ENCODE results near the gene UNC13A.

DNA sequence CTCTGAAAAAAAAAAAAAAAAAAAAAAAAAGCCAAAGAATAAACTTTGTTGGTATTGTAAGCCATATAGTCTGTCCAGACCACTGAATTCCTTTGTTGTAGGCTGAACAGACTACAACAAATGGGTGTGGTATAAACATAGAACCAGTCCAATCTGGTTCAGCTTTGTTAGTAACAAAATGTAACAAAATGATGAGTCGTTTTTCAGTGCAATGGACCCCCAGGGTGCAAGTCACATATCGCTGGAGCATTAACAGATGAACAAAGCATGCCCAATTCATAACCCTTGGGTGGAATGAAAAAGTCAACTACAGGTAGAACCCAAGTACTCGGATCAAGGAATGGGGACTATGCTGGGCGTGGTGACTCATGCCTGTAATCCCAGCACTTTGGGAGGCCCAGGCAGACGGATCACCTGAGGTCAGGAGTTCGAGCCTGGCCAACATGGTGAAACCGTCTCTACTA, 49.6 kb upstream of the UNC13A start:
- TF ChIP-seq, protein P1, sequence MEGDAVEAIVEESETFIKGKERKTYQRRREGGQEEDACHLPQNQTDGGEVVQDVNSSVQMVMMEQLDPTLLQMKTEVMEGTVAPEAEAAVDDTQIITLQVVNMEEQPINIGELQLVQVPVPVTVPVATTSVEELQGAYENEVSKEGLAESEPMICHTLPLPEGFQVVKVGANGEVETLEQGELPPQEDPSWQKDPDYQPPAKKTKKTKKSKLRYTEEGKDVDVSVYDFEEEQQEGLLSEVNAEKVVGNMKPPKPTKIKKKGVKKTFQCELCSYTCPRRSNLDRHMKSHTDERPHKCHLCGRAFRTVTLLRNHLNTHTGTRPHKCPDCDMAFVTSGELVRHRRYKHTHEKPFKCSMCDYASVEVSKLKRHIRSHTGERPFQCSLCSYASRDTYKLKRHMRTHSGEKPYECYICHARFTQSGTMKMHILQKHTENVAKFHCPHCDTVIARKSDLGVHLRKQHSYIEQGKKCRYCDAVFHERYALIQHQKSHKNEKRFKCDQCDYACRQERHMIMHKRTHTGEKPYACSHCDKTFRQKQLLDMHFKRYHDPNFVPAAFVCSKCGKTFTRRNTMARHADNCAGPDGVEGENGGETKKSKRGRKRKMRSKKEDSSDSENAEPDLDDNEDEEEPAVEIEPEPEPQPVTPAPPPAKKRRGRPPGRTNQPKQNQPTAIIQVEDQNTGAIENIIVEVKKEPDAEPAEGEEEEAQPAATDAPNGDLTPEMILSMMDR (IDR thresholded peaks at IDR 0.05), result no peak
- no peak for TF ChIP-seq POLR2A (IDR thresholded peaks at IDR 0.05)

Data from heart left ventricle (tissue), 13 donors.